Activated CD8-positive, alpha-beta T cell treated with anti-CD3 and anti-CD28 coated beads, Interleukin-2, amount 10 ng/mL, durations not matched to agents 7 days and 5 days (primary cell): Measurements from ENCODE around the gene RIMOC1. TPM values are rescaled to one million over a fixed set of nuclear protein-coding genes. Genes with fewer than 3 reads are reported as not detected.

ENCODE experiments used
- ATAC-seq: fragments of 150-1000 bp; cut with Tn5 transposase; one replicate; pipeline ENCODE4 v1.10.0; 2021; ENCODE audit warnings: moderate library complexity
- CTCF ChIA-PET: fragments of 350-600 bp; sonication (Branson Sonifier 250); formaldehyde crosslinking; loops from one replicate; lab custom pipeline; 2021; ENCODE audit warnings: antibody characterized with exemption; lab: Charles Lee
- POLR2A ChIA-PET: fragments of 350-600 bp; sonication (Branson Sonifier 250); formaldehyde crosslinking; loops from one replicate; lab custom pipeline; 2021; ENCODE audit warnings: antibody characterized with exemption; lab: Charles Lee
- DNase-seq: peaks from one replicate; pipeline ENCODE4 v3.0.0-alpha.2; 2020
- H3K27ac Mint-ChIP-seq: one replicate; pipeline ENCODE4 v1.8.0; 2021; ENCODE audit warnings: mild to moderate bottlenecking, mixed read lengths
- H3K27me3 Mint-ChIP-seq: one replicate; pipeline ENCODE4 v1.8.0; 2021; ENCODE audit warnings: low read depth, mixed read lengths
- H3K36me3 Mint-ChIP-seq: one replicate; pipeline ENCODE4 v1.8.0; 2021; ENCODE audit warnings: low read depth, mixed read lengths
- H3K4me1 Mint-ChIP-seq: one replicate; pipeline ENCODE4 v1.8.0; 2021; ENCODE audit warnings: low read depth, mixed read lengths
- H3K4me3 Mint-ChIP-seq: one replicate; pipeline ENCODE4 v1.8.0; 2021; ENCODE audit warnings: mild to moderate bottlenecking, mixed read lengths
- H3K9me3 Mint-ChIP-seq: one replicate; pipeline ENCODE4 v1.8.0; 2022; ENCODE audit warnings: mixed read lengths; ENCODE audit not compliant: insufficient read depth
- total RNA-seq, 2 experiments: library from RNA; stranded (reverse); gene quantifications; one replicate each; pipeline ENCODE4 v1.2.3, GENCODE V29; 2021

The RIMOC1 gene
- total RNA-seq, 2 experiments from 2014 or later = 19.9 to 20.8 TPM

- POLR2A ChIA-PET = interaction anchor here (1.6 to 2.1 kb wide), 2 partner anchors 12 to 18 kb away, joined by 5 to 9 read pairs; partner anchors contain the start of gene RIMOC1
These were observed 12.1 kb upstream of the RIMOC1 start for GRCh38 chr5:41892031-41892430.

GRCh38 chr5:41893074-41893851 lies 10.9 kb upstream of the RIMOC1 start:
- H3K4me3 Mint-ChIP-seq = peak overlapping the region; percentile 4
- H3K27ac Mint-ChIP-seq = no peak overlapping the region
- ATAC-seq (no peak), DNase-seq (no peak)
- CTCF ChIA-PET = interaction anchor here (0.7 to 2.5 kb wide), 4 partner anchors 11 to 37 kb away, joined by 3 to 7 read pairs (median 4); partner anchors contain the start of genes FBXO4 and RIMOC1
- POLR2A ChIA-PET = interaction anchor here (0.8 to 2.9 kb wide), 2 partner anchors 9 to 11 kb away, joined by 3 to 14 read pairs; partner anchors contain the start of gene RIMOC1
- peaks cover 22% of the 10 kb centered on the region for H3K4me1 Mint-ChIP-seq
- peaks cover 28% of the 10 kb centered on the region for H3K27me3 Mint-ChIP-seq
- H3K36me3 Mint-ChIP-seq = no peaks in the 10 kb centered on the region
- H3K9me3 Mint-ChIP-seq = no peaks in the 10 kb centered on the region

More at GRCh38 chr5:41892031-41892430, 12.1 kb upstream of the RIMOC1 start:
- CTCF ChIA-PET = interaction anchor here (1.2 to 1.7 kb wide), 5 partner anchors 12 to 36 kb away, joined by 3 to 4 read pairs (median 4); partner anchors contain the start of genes FBXO4 and RIMOC1
- H3K4me1 Mint-ChIP-seq = peaks cover 22% of the 10 kb centered on the region
- H3K27ac Mint-ChIP-seq = no peak overlapping the region
- no peaks in the 10 kb centered on the region for H3K36me3 Mint-ChIP-seq
- peaks cover 29% of the 10 kb centered on the region for H3K27me3 Mint-ChIP-seq
- ATAC-seq (no peak), DNase-seq (no peak)
- H3K4me3 Mint-ChIP-seq = no peak overlapping the region
- H3K9me3 Mint-ChIP-seq = no peaks in the 10 kb centered on the region

- Mint-ChIP-seq H3K4me3 (no peak overlapping the region), H3K27me3 (peaks cover 30% of the 10 kb centered on the region), H3K27ac (no peak overlapping the region), H3K36me3 (no peaks in the 10 kb centered on the region), H3K9me3 (no peaks in the 10 kb centered on the region), H3K4me1 (peaks cover 18% of the 10 kb centered on the region)
- POLR2A ChIA-PET = no interaction called here
- CTCF ChIA-PET = no interaction called here
- ATAC-seq = no peak
- no peak for DNase-seq
These were observed 7.9 kb upstream of the RIMOC1 start for GRCh38 chr5:41896230-41896629.

GRCh38 chr5:41903382-41903891 lies 707 bp upstream of the RIMOC1 start:
- ATAC-seq = no peak
- Mint-ChIP-seq H3K27me3 (peaks cover 7% of the 10 kb centered on the region), H3K36me3 (peaks cover 29% of the 10 kb centered on the region), H3K4me3 (peak overlapping the region; percentile 92), H3K9me3 (no peaks in the 10 kb centered on the region), H3K4me1 (peaks cover 43% of the 10 kb centered on the region), H3K27ac (peak overlapping the region; percentile 95)
- ChIA-PET POLR2A (interaction anchor here (0.8 to 2.4 kb wide), 14 partner anchors 9 to 1410 kb away, joined by 3 to 39 read pairs (median 6); partner anchors contain the start of genes FBXO4, HMGCS1 and OXCT1), CTCF (interaction anchor here (0.7 to 2.2 kb wide), 7 partner anchors 9 to 154 kb away, joined by 4 to 15 read pairs (median 4); partner anchors contain the start of gene FBXO4)
- DNase-seq = no peak

- no peak for ATAC-seq
- Mint-ChIP-seq H3K27me3 (peaks cover 2% of the 10 kb centered on the region), H3K36me3 (peaks cover 42% of the 10 kb centered on the region), H3K9me3 (no peaks in the 10 kb centered on the region), H3K27ac (no peak overlapping the region), H3K4me3 (no peak overlapping the region), H3K4me1 (peaks cover 45% of the 10 kb centered on the region)
- ChIA-PET CTCF (no interaction called here), POLR2A (no interaction called here)
- no peak for DNase-seq
These were observed 2.0 kb downstream of the RIMOC1 start for GRCh38 chr5:41906151-41906550.

- Mint-ChIP-seq H3K27ac (no peak overlapping the region), H3K27me3 (no peaks in the 10 kb centered on the region), H3K36me3 (peaks cover 59% of the 10 kb centered on the region), H3K4me1 (peaks cover 38% of the 10 kb centered on the region), H3K4me3 (no peak overlapping the region), H3K9me3 (no peaks in the 10 kb centered on the region)
- CTCF ChIA-PET = interaction anchor here (2.8 kb wide), 1 partner anchor 52 kb away, joined by 12 read pairs; no protein-coding TSS in a partner anchor
- POLR2A ChIA-PET = no interaction called here
- no peak for ATAC-seq
- no peak for DNase-seq
These were observed 4.4 kb downstream of the RIMOC1 start for GRCh38 chr5:41908374-41909079.

GRCh38 chr5:41918105-41918504 lies 14.0 kb downstream of the RIMOC1 start:
- CTCF ChIA-PET = no interaction called here
- DNase-seq (no peak), ATAC-seq (no peak)
- H3K27me3 Mint-ChIP-seq = no peaks in the 10 kb centered on the region
- peaks cover 55% of the 10 kb centered on the region for H3K36me3 Mint-ChIP-seq
- peak overlapping the region; percentile 35 for H3K27ac Mint-ChIP-seq
- POLR2A ChIA-PET = no interaction called here
- H3K9me3 Mint-ChIP-seq = no peaks in the 10 kb centered on the region
- H3K4me3 Mint-ChIP-seq = no peak overlapping the region
- no peaks in the 10 kb centered on the region for H3K4me1 Mint-ChIP-seq

GRCh38 chr5:41921166-41921565 lies 17.0 kb downstream of the RIMOC1 start:
- no peaks in the 10 kb centered on the region for H3K27me3 Mint-ChIP-seq
- no peak for ATAC-seq
- CTCF ChIA-PET = interaction anchor here (1.9 kb wide), 1 partner anchor 65 kb away, joined by 5 read pairs; no protein-coding TSS in a partner anchor
- H3K36me3 Mint-ChIP-seq = peaks cover 33% of the 10 kb centered on the region
- DNase-seq = no peak
- no peaks in the 10 kb centered on the region for H3K9me3 Mint-ChIP-seq
- POLR2A ChIA-PET = no interaction called here
- no peak overlapping the region for H3K27ac Mint-ChIP-seq
- no peak overlapping the region for H3K4me3 Mint-ChIP-seq
- peaks cover 8% of the 10 kb centered on the region for H3K4me1 Mint-ChIP-seq

- H3K27ac Mint-ChIP-seq = no peak overlapping the region
These were observed 17.7 kb downstream of the RIMOC1 start for GRCh38 chr5:41921874-41922273.

GRCh38 chr5:41924526-41924871 lies 20.4 kb downstream of the RIMOC1 start:
- H3K4me1 Mint-ChIP-seq = peaks cover 14% of the 10 kb centered on the region
- ATAC-seq = no peak
- H3K9me3 Mint-ChIP-seq = no peaks in the 10 kb centered on the region
- no peak for DNase-seq
- H3K27ac Mint-ChIP-seq = peak overlapping the region; percentile 89
- ChIA-PET POLR2A (interaction anchor here (0.7 to 1.9 kb wide), 6 partner anchors 10 to 1560 kb away, joined by 3 to 39 read pairs (median 6); partner anchors contain the start of genes OXCT1 and RIMOC1), CTCF (interaction anchor here (0.9 to 1.7 kb wide), 8 partner anchors 10 to 69 kb away, joined by 3 to 8 read pairs (median 4); partner anchors contain the start of gene RIMOC1)
- peaks cover 20% of the 10 kb centered on the region for H3K36me3 Mint-ChIP-seq
- H3K4me3 Mint-ChIP-seq = peak overlapping the region; percentile 86
- no peaks in the 10 kb centered on the region for H3K27me3 Mint-ChIP-seq

More at GRCh38 chr5:41921874-41922273, 17.7 kb downstream of the RIMOC1 start:
- no peak overlapping the region for H3K4me3 Mint-ChIP-seq
- ChIA-PET CTCF (interaction anchor here (1.9 kb wide), 1 partner anchor 65 kb away, joined by 5 read pairs; no protein-coding TSS in a partner anchor), POLR2A (no interaction called here)
- peaks cover 33% of the 10 kb centered on the region for H3K36me3 Mint-ChIP-seq
- ATAC-seq (no peak), DNase-seq (no peak)
- no peaks in the 10 kb centered on the region for H3K9me3 Mint-ChIP-seq
- peaks cover 9% of the 10 kb centered on the region for H3K4me1 Mint-ChIP-seq
- H3K27me3 Mint-ChIP-seq = no peaks in the 10 kb centered on the region
